ENCODE results near the gene TTC7B. TPM values are rescaled to one million over a fixed set of nuclear protein-coding genes. Genes with fewer than 3 reads are reported as not detected.

Gene TTC7B
- total and polyA plus RNA-seq, 2 of the 8 experiments (the other 6 are each of a cell fraction or from before 2014, with no cell fraction given), result 23.7 to 34.0 TPM

- H3K9me3 ChIP-seq (ENCODE audit: insufficient read depth in 2 of 2, low read depth in 1 of 2, low read length in 1 of 2), result no peaks in the 10 kb centered on the region
- no peak overlapping the region for H3K23ac ChIP-seq (ENCODE audit: insufficient read length)
- H3K4me1 ChIP-seq (replicated peaks in 1 of 4; ENCODE audit: control insufficient read depth in 3 of 4, insufficient read depth in 4 of 4, low read length in 3 of 4), result peaks cover 0 to under 1% (median 0%) of the 10 kb centered on the region in 4 experiments; a peak in 1 of 7 replicates
- H3K14ac ChIP-seq (ENCODE audit: insufficient read length), result no peak overlapping the region
- no peak for FAIRE-seq
- no peaks in the 10 kb centered on the region for H3K79me2 ChIP-seq (ENCODE audit: control insufficient read depth in 1 of 2, insufficient read depth in 2 of 2, low read length in 2 of 2)
- H3K18ac ChIP-seq (ENCODE audit: extremely low read depth, low read length), result no peak overlapping the region
- no peak overlapping the region for H2BK15ac ChIP-seq (ENCODE audit: low read length)
- no peak overlapping the region for H3K4me2 ChIP-seq (ENCODE audit: insufficient read depth in 1 of 2, low read depth in 2 of 2, low read length in 2 of 2)
- H3K27ac ChIP-seq (ENCODE audit: low read depth, low read length), result no peak overlapping the region
- no peak overlapping the region for H2BK20ac ChIP-seq (ENCODE audit: low read length)
- no peak overlapping the region for H2AK5ac ChIP-seq (ENCODE audit: low read depth, low read length)
- no peak overlapping the region for H4K8ac ChIP-seq (ENCODE audit: extremely low read depth, insufficient read depth, low read length)
- no peak overlapping the region for H3K4me3 ChIP-seq (ENCODE audit: extremely low read depth in 1 of 4, insufficient read depth in 2 of 4, low read depth in 3 of 4, low read length in 4 of 4)
- no peak overlapping the region for H3K56ac ChIP-seq (replicated peaks; ENCODE audit: insufficient read length, low read depth, low read length)
- no peak overlapping the region for H3K4ac ChIP-seq (replicated peaks; ENCODE audit: insufficient read length, low read depth, low read length)
- no peaks in the 10 kb centered on the region for H3K27me3 ChIP-seq (replicated peaks in 1 of 4; ENCODE audit: control insufficient read depth in 3 of 4, extremely low read depth in 1 of 4, insufficient read depth in 3 of 4, low read length in 3 of 4)
- no peak overlapping the region for H4K91ac ChIP-seq (replicated peaks; ENCODE audit: insufficient read length, low read length)
- no peaks in the 10 kb centered on the region for H3K36me3 ChIP-seq (ENCODE audit: control insufficient read depth in 2 of 4, insufficient read depth in 4 of 4, low read length in 3 of 4)
- no peak overlapping the region for H2AFZ ChIP-seq (ENCODE audit: low read length)
- H3K79me1 ChIP-seq (ENCODE audit: low read depth, low read length), result no peaks in the 10 kb centered on the region
- H2BK120ac ChIP-seq (replicated peaks; ENCODE audit: low read depth, low read length), result no peak overlapping the region
- no peak overlapping the region for H3K9ac ChIP-seq (replicated peaks in 1 of 4; ENCODE audit: extremely low read depth in 1 of 4, low read depth in 3 of 4, low read length in 3 of 4)
- WGBS, 2 experiments (ENCODE audit: extremely low coverage in 1 of 2, insufficient coverage in 1 of 2, insufficient read length in 1 of 2, insufficient replicate concordance in 2 of 2, low coverage in 1 of 2, low lambda C conversion rate in 2 of 2, missing lambda C conversion rate in 1 of 2), result 92% methylated on average over 11 of the region's 11 CpGs; no CpG with 5 or more reads in 1 of the 2 experiments
- peak in 1 of 2 experiments; percentile 28 for DNase-seq (ENCODE audit: low read depth in 1 of 2, low spot score in 2 of 2)
- no peak overlapping the region for H2BK5ac ChIP-seq (ENCODE audit: low read depth, low read length)
- no peak overlapping the region for H4K5ac ChIP-seq (ENCODE audit: insufficient read length, low read depth, low read length)
- no peak overlapping the region for H2BK12ac ChIP-seq (ENCODE audit: low read depth, low read length)
- no peaks in the 10 kb centered on the region for H3K23me2 ChIP-seq (ENCODE audit: low read depth, low read length)
- no peaks in the 10 kb centered on the region for H4K20me1 ChIP-seq (replicated peaks in 1 of 2; ENCODE audit: control insufficient read depth in 1 of 2, insufficient read depth in 2 of 2, low read length in 2 of 2)
- ChIA-PET POLR2A (ENCODE audit: partially characterized antibody) (interaction anchor here (1.0 kb wide), 1 partner anchor 11 kb away, joined by 3 read pairs; no protein-coding TSS in a partner anchor), CTCF (ENCODE audit: partially characterized antibody) (interaction anchor here (1.0 to 2.4 kb wide), 4 partner anchors 19 to 34 kb away, joined by 3 to 9 read pairs (median 4); no protein-coding TSS in a partner anchor)
- no peak for TF ChIP-seq ATF2 (IDR thresholded peaks at IDR 0.05; ENCODE audit: low read length)
- no peak for TF ChIP-seq POLR2A (IDR thresholded peaks at IDR 0.05; ENCODE audit: control extremely low read depth in 1 of 2, low read depth in 2 of 2, low read length in 2 of 2)
- TF ChIP-seq ASH2L (IDR thresholded peaks at IDR 0.05; ENCODE audit: low read length), result no peak
- no peak for TF ChIP-seq TBP (IDR thresholded peaks at IDR 0.05; ENCODE audit: low read depth, low read length)
- no peak for TF ChIP-seq SUZ12 (IDR thresholded peaks at IDR 0.05; ENCODE audit: low read length)
- no peak for TF ChIP-seq NRF1 (IDR thresholded peaks at IDR 0.05; ENCODE audit: low read depth, low read length)
- TF ChIP-seq NANOG (IDR thresholded peaks at IDR 0.05; ENCODE audit: insufficient read depth, low read depth, low read length, poor library complexity, severe bottlenecking), result no peak
- TF ChIP-seq RBBP5 (IDR thresholded peaks at IDR 0.05; ENCODE audit: borderline replicate concordance, low read depth, low read length), result no peak
- TF ChIP-seq TAF1 (IDR thresholded peaks at IDR 0.05; ENCODE audit: low read depth, low read length), result no peak
- TF ChIP-seq EGR1 (IDR thresholded peaks at IDR 0.05; ENCODE audit: borderline replicate concordance, low read depth, low read length), result no peak
- TF ChIP-seq SRF (IDR thresholded peaks at IDR 0.05; ENCODE audit: low read depth, low read length), result no peak
- TF ChIP-seq CTBP2 (IDR thresholded peaks at IDR 0.05; ENCODE audit: borderline replicate concordance, insufficient read depth, insufficient read length, low read length), result no peak
- TF ChIP-seq BCL11A (IDR thresholded peaks at IDR 0.05; ENCODE audit: low read depth in 2 of 2, low read length in 2 of 2), result no peak
These were observed 84.7 kb downstream of the TTC7B start for GRCh38 chr14:90731487-90731886.
